Endothelial cell of umbilical vein (primary cell): ENCODE data around the gene ATG7. TPM values are rescaled to one million over a fixed set of nuclear protein-coding genes. Genes with fewer than 3 reads are reported as not detected.

Experiments
- BruUV-seq: library from RNA; stranded (reverse); fragments of 400-500 nt; replicated peaks from 2 replicates; lab custom pipeline; 2021; lab: Mats Ljungman, UMichigan
- CTCF ChIA-PET: fragments of 300-600, 350-600 bp; sonication (Branson Sonifier 250); formaldehyde crosslinking; loops from one replicate; lab custom pipeline; 2021; ENCODE audit warnings: antibody characterized with exemption, inconsistent platforms; lab: Charles Lee
- POLR2A ChIA-PET: fragments of 300-600, 350-600 bp; sonication (Branson Sonifier 250); formaldehyde crosslinking; loops from one replicate; lab custom pipeline; 2021; ENCODE audit warnings: antibody characterized with exemption, inconsistent platforms; lab: Charles Lee
- DNase-seq: peaks from one replicate; pipeline ENCODE4 v3.0.0-alpha.2; 2011; ENCODE audit warnings: low read depth, low spot score
- FAIRE-seq: peaks from 2 replicates; lab custom pipeline; 2011; peaks lifted over from hg19 to GRCh38; lab: Jason Lieb, UNC
- H2AFZ ChIP-seq: 2 replicates; pipeline ENCODE4 v1.6.0; 2012; ENCODE audit warnings: low read depth, low read length, control low read depth, inconsistent platforms
- H3K27ac ChIP-seq: 2 replicates; pipeline ENCODE4 v1.5.1; 2011; ENCODE audit warnings: low read depth, mild to moderate bottlenecking, control low read depth, low read length, moderate library complexity; ENCODE audit not compliant: insufficient read depth
- H3K27me3 ChIP-seq, 2 experiments: 2 replicates each; pipeline versions ENCODE4 v1.6.0 to v1.6.1; 2011; ENCODE audit warnings: low read length in 2 of 2, mixed read lengths in 1 of 2; ENCODE audit not compliant: control insufficient read depth in 2 of 2, insufficient read depth in 2 of 2
- H3K36me3 ChIP-seq, 2 experiments: 2 replicates in 1 of 2; 3 replicates in 1 of 2; pipeline ENCODE4 v1.5.1; 2011; ENCODE audit warnings: low read length in 2 of 2, mild to moderate bottlenecking in 1 of 2, moderate library complexity in 1 of 2; ENCODE audit not compliant: control insufficient read depth in 2 of 2, insufficient read depth in 2 of 2; ENCODE audit errors: extremely low read depth in 1 of 2
- H3K4me1 ChIP-seq: 3 replicates; pipeline ENCODE4 v1.5.1; 2011; ENCODE audit warnings: mild to moderate bottlenecking, low read length; ENCODE audit not compliant: control insufficient read depth, insufficient read depth; ENCODE audit errors: extremely low read depth
- H3K4me2 ChIP-seq: 2 replicates; pipeline ENCODE4 v1.6.1; 2011; ENCODE audit warnings: low read length, control low read depth, mixed read lengths; ENCODE audit not compliant: insufficient read depth
- H3K4me3 ChIP-seq, 3 experiments: fragments of 200-600 bp in 1 of 3; sonication (generic), shearing (Covaris generic) in 1 of 3; replicated peaks in 1 of 3; 2 replicates each; pipeline ENCODE4 v1.5.1; 2011 to 2016; ENCODE audit warnings: control low read depth in 3 of 3, low read length in 3 of 3, mild to moderate bottlenecking in 2 of 3, inconsistent platforms in 1 of 3, low read depth in 1 of 3, moderate library complexity in 1 of 3; ENCODE audit not compliant: insufficient read depth in 1 of 3
- H3K79me2 ChIP-seq: 2 replicates; pipeline ENCODE4 v1.6.0; 2012; ENCODE audit warnings: low read length, inconsistent platforms; ENCODE audit not compliant: control insufficient read depth, insufficient read depth
- H3K9ac ChIP-seq: replicated peaks from 2 replicates; pipeline ENCODE3; 2011; ENCODE audit warnings: low read length, control low read depth; ENCODE audit not compliant: insufficient read depth; ENCODE audit errors: extremely low read depth
- H3K9me1 ChIP-seq: replicated peaks from 3 replicates; pipeline ENCODE4 v1.6.0; 2011; ENCODE audit warnings: mild to moderate bottlenecking, low read length; ENCODE audit not compliant: control insufficient read depth, insufficient read depth; ENCODE audit errors: extremely low read depth
- H3K9me3 ChIP-seq: replicated peaks from 2 replicates; pipeline ENCODE4 v1.5.1; 2012; ENCODE audit warnings: low read length, inconsistent platforms; ENCODE audit not compliant: control insufficient read depth, insufficient read depth
- H4K20me1 ChIP-seq: replicated peaks from 2 replicates; pipeline ENCODE3; 2011; ENCODE audit warnings: mild to moderate bottlenecking, low read length; ENCODE audit not compliant: control insufficient read depth, insufficient read depth; ENCODE audit errors: extremely low read depth
- EZH2 ChIP-seq: IDR thresholded peaks from 2 replicates; pipeline ENCODE4 v1.6.1; 2012; ENCODE audit warnings: borderline replicate concordance, low read depth, mild to moderate bottlenecking, moderate library complexity, low read length, inconsistent platforms; ENCODE audit not compliant: severe bottlenecking
- FOS ChIP-seq: IDR thresholded peaks from 2 replicates; pipeline ENCODE4 v1.6.1; 2011; ENCODE audit warnings: mild to moderate bottlenecking, low read length, moderate library complexity, borderline replicate concordance; ENCODE audit not compliant: insufficient read depth
- GATA2 ChIP-seq: IDR thresholded peaks from 2 replicates; pipeline ENCODE4 v1.7.0; 2011; ENCODE audit warnings: low read depth, mild to moderate bottlenecking, moderate library complexity, mixed read lengths, low read length; ENCODE audit not compliant: insufficient read length, insufficient read depth
- JUN ChIP-seq: IDR thresholded peaks from 2 replicates; pipeline ENCODE4 v1.6.1; 2011; ENCODE audit warnings: borderline replicate concordance, low read depth; ENCODE audit not compliant: insufficient read length, insufficient read depth
- MAX ChIP-seq: IDR thresholded peaks from 2 replicates; pipeline ENCODE4 v1.6.1; 2011; ENCODE audit not compliant: insufficient read depth, insufficient read length
- MYC ChIP-seq: IDR thresholded peaks from one replicate; pipeline ENCODE4 v1.6.1; 2011; ENCODE audit warnings: mild to moderate bottlenecking, low read depth, low read length
- POLR2A ChIP-seq: IDR thresholded peaks from 2 replicates; pipeline ENCODE4 v1.6.1; 2012; ENCODE audit warnings: low read depth, mild to moderate bottlenecking, control low read depth, low read length
- POLR2AphosphoS5 ChIP-seq: IDR thresholded peaks from 2 replicates; pipeline ENCODE4 v1.6.1; 2012; ENCODE audit warnings: low read depth, mild to moderate bottlenecking, control low read depth, low read length, moderate library complexity; ENCODE audit not compliant: insufficient read depth
- dilution Hi-C: fragments of 300-500 bp; cut with MboI; formaldehyde crosslinking; loops from one replicate; pipeline ENCODE4 v1.15.0; 2019; ENCODE audit warnings: low sequenced_read_pairs; ENCODE audit not compliant: extremely low pct_ligation_motif_present
- intact Hi-C: fragments of 100-400 bp; cut with micrococcal nuclease; formaldehyde crosslinking; loops from one replicate; pipeline ENCODE4 v1.10.0; 2022
- polyA plus RNA-seq, 4 experiments: library from polyadenylated mRNA; depleted of rRNA in 3 of 4; stranded (reverse) in 3 of 4; unstranded in 1 of 4; fragments of >200 nt; gene quantifications; 2 replicates each; pipeline versions ENCODE4 v1.2.1 to v1.2.3, GENCODE V29; 2011 to 2012; ENCODE audit warnings: missing spikeins in 1 of 4
- total RNA-seq: library from RNA; stranded (reverse); gene quantifications from 2 replicates; pipeline ENCODE4 v1.2.3, GENCODE V29; 2021
- TF ChIP-seq, protein P1 (sequence below), 2 donors: IDR thresholded peaks; 1 replicate in 1 of 2; 2 replicates in 1 of 2; pipeline ENCODE4 v1.5.1; 2011; ENCODE audit warnings: low read length in 2 of 2, mild to moderate bottlenecking in 2 of 2, moderate library complexity in 2 of 2, control low read depth in 1 of 2, inconsistent platforms in 1 of 2, low read depth in 1 of 2; ENCODE audit not compliant: insufficient read depth in 1 of 2; ENCODE audit errors: extremely low read depth in 1 of 2

ATG7 gene
- total and polyA plus RNA-seq, 2 donors (not counting 3 experiments of a cell fraction or from before 2014, with no cell fraction given): 30.8 to 48.3 TPM

DNA sequence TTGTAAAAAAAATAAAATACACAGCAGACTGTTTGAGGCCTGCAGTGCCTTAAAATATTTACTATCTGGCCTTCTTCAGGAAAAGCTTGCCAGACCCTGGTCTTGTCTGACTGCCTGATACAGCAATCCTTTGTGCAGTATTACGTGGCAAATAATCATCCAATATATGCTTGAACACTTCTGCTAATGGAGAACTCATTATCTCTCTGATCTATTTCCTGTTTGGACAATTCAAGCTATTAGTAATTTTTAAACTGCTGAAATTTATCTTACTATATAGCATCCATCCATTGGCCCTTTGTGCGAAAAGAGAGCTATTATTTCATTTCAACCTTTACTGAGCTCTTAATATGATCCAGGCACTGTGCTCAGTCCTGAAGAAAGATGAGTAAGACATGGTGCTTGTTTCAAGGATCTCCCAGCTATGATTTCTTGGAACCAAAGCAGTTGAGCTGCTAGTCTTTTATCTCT is 15.9 kb downstream of the ATG7 start:
- Histone ChIP-seq H3K36me3 (peaks cover 0 to 3% of the 10 kb centered on the region in 2 experiments), H4K20me1 (no peaks in the 10 kb centered on the region), H3K9me1 (no peaks in the 10 kb centered on the region), H3K27ac (peak overlapping the region; percentile 98), H3K9ac (peak overlapping the region; percentile 90), H2AFZ (no peak overlapping the region), H3K4me1 (peaks cover 50% of the 10 kb centered on the region), H3K79me2 (peaks cover 30% of the 10 kb centered on the region), H3K4me3 (peak overlapping the region in 1 of 3 experiments; percentile 43), H3K9me3 (no peaks in the 10 kb centered on the region), H3K27me3 (no peaks in the 10 kb centered on the region), H3K4me2 (peak overlapping the region; percentile 89)
- intact Hi-C loops (loop anchor here (1.0 to 2.0 kb wide), 5 partner anchors 10 to 87 kb away; no protein-coding TSS in a partner anchor), dilution Hi-C loops (no loop called here)
- TF ChIP-seq GATA2: peak; percentile 86
- TF ChIP-seq POLR2A: no peak
- no peak for TF ChIP-seq JUN
- peak; percentile 56 for DNase-seq
- ChIA-PET POLR2A (interaction anchor here (0.6 to 2.3 kb wide), 5 partner anchors 9 to 62 kb away, joined by 3 to 18 read pairs (median 7); partner anchors contain the start of gene ATG7), CTCF (interaction anchor here (0.6 to 3.8 kb wide), 10 partner anchors 10 to 227 kb away, joined by 3 to 35 read pairs (median 4); no protein-coding TSS in a partner anchor)
- BruUV-seq: no TSS peak
- peak; percentile 85 for FAIRE-seq

DNA sequence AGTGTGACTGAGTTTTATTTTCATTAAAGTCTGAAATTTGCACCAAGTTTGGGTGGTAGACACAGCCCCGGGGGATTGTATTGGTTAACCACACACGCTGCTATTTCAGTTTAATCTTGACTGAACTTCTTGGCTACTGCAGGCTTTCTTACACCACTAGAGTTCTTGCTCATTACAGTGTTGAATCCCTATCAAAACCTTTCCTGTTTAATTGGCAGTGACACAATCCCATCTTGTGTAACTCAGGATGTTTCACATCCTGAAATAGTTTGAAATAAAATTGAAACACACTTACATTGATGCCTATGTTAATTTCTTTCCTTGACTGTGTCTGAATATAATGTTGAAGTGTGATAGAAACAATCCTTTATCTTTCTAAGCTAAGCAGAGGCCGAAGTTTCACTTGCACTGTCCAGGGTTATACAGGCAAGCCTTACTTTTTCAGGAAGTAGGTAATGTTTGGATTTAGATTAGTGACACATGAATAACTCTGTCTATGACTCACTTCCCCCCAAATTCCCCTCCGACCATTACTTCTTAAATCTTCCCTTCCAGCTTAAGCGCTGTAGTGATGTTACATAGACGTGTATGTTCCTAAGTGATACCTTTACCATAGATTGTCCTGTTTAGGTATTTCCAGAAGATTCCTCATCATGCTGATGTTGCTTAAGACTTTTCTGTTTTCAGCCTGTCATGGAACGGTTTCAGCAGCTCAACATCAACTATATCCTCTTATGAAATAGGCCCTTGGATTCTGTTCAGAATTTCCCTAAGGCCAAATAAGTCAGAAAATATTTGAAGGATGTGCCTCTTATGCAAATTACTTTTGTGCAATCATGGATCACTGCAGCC is 16.8 kb downstream of the ATG7 start:
- Histone ChIP-seq H3K4me3 (peak overlapping the region in 1 of 3 experiments; percentile 43), H3K27me3 (no peaks in the 10 kb centered on the region), H3K9me1 (no peaks in the 10 kb centered on the region), H3K9me3 (no peaks in the 10 kb centered on the region), H3K27ac (peak overlapping the region; percentile 98), H4K20me1 (no peaks in the 10 kb centered on the region), H3K4me2 (peak overlapping the region; percentile 89), H2AFZ (no peak overlapping the region), H3K4me1 (peaks cover 50% of the 10 kb centered on the region), H3K79me2 (peaks cover 30% of the 10 kb centered on the region), H3K36me3 (no peaks in the 10 kb centered on the region), H3K9ac (peak overlapping the region; percentile 90)
- DNase-seq (peak; percentile 95), FAIRE-seq (peak; percentile 95)
- ChIA-PET POLR2A (interaction anchor here (1.2 to 2.3 kb wide), 4 partner anchors 9 to 51 kb away, joined by 6 to 18 read pairs (median 12); partner anchors contain the start of gene ATG7), CTCF (interaction anchor here (0.6 to 3.8 kb wide), 14 partner anchors 11 to 228 kb away, joined by 3 to 35 read pairs (median 4); partner anchors contain the start of gene ATG7)
- TSS peak; percentile 96 for BruUV-seq
- TF ChIP-seq MYC: no peak
- peak; percentile 64 for TF ChIP-seq POLR2A
- TF ChIP-seq MAX: no peak
- TF ChIP-seq, protein P1, sequence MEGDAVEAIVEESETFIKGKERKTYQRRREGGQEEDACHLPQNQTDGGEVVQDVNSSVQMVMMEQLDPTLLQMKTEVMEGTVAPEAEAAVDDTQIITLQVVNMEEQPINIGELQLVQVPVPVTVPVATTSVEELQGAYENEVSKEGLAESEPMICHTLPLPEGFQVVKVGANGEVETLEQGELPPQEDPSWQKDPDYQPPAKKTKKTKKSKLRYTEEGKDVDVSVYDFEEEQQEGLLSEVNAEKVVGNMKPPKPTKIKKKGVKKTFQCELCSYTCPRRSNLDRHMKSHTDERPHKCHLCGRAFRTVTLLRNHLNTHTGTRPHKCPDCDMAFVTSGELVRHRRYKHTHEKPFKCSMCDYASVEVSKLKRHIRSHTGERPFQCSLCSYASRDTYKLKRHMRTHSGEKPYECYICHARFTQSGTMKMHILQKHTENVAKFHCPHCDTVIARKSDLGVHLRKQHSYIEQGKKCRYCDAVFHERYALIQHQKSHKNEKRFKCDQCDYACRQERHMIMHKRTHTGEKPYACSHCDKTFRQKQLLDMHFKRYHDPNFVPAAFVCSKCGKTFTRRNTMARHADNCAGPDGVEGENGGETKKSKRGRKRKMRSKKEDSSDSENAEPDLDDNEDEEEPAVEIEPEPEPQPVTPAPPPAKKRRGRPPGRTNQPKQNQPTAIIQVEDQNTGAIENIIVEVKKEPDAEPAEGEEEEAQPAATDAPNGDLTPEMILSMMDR (IDR thresholded peaks at IDR 0.05; ENCODE audit: extremely low read depth in 1 of 2, insufficient read depth in 1 of 2, low read depth in 1 of 2, low read length in 2 of 2): no peak
- no peak for TF ChIP-seq EZH2
- TF ChIP-seq POLR2AphosphoS5: peak; percentile 77
- TF ChIP-seq JUN: peak; percentile 99
- TF ChIP-seq GATA2: peak; percentile 55
- peak; percentile 91 for TF ChIP-seq FOS
- dilution Hi-C loops (no loop called here), intact Hi-C loops (loop anchor here (1.0 to 2.0 kb wide), 7 partner anchors 11 to 88 kb away; partner anchors contain the start of gene ATG7)
